Measurements from ENCODE around the gene CDH13.

CDH13 gene

GRCh38 chr16:82667437-82667836 lies 40.7 kb downstream of the CDH13 start:
- no peak for TF ChIP-seq REST (IDR thresholded peaks at IDR 0.05; ENCODE audit: insufficient read depth in 1 of 2, low read depth in 2 of 2, low read length in 2 of 2)
- TF ChIP-seq FOXP2 (optimal IDR thresholded peaks at IDR 0.05; ENCODE audit: borderline replicate concordance, extremely low read depth, extremely low read length, insufficient read depth) = no peak
- TF ChIP-seq POLR2AphosphoS5 (IDR thresholded peaks at IDR 0.05; ENCODE audit: low read depth, low read length) = no peak
- TF ChIP-seq SIN3A (IDR thresholded peaks at IDR 0.05; ENCODE audit: borderline replicate concordance, insufficient read depth, low read length) = no peak
- no peak for TF ChIP-seq TAF1 (IDR thresholded peaks at IDR 0.05; ENCODE audit: borderline replicate concordance, insufficient read depth, low read length)

GRCh38 chr16:82668094-82668493 lies 41.3 kb downstream of the CDH13 start:
- TF ChIP-seq REST (IDR thresholded peaks at IDR 0.05; ENCODE audit: insufficient read depth in 1 of 2, low read depth in 2 of 2, low read length in 2 of 2) = no peak
- TF ChIP-seq FOXP2 (optimal IDR thresholded peaks at IDR 0.05; ENCODE audit: borderline replicate concordance, extremely low read depth, extremely low read length, insufficient read depth) = no peak
- no peak for TF ChIP-seq POLR2AphosphoS5 (IDR thresholded peaks at IDR 0.05; ENCODE audit: low read depth, low read length)
- TF ChIP-seq TAF1 (IDR thresholded peaks at IDR 0.05; ENCODE audit: borderline replicate concordance, insufficient read depth, low read length) = no peak
- no peak for TF ChIP-seq SIN3A (IDR thresholded peaks at IDR 0.05; ENCODE audit: borderline replicate concordance, insufficient read depth, low read length)

GRCh38 chr16:82671741-82672140 lies 45.0 kb downstream of the CDH13 start:
- TF ChIP-seq POLR2AphosphoS5 (IDR thresholded peaks at IDR 0.05; ENCODE audit: low read depth, low read length) (no peak), REST (IDR thresholded peaks at IDR 0.05; ENCODE audit: insufficient read depth in 1 of 2, low read depth in 2 of 2, low read length in 2 of 2) (no peak), TAF1 (IDR thresholded peaks at IDR 0.05; ENCODE audit: borderline replicate concordance, insufficient read depth, low read length) (no peak), SIN3A (IDR thresholded peaks at IDR 0.05; ENCODE audit: borderline replicate concordance, insufficient read depth, low read length) (no peak), FOXP2 (optimal IDR thresholded peaks at IDR 0.05; ENCODE audit: borderline replicate concordance, extremely low read depth, extremely low read length, insufficient read depth) (no peak)

- TF ChIP-seq POLR2AphosphoS5 (IDR thresholded peaks at IDR 0.05; ENCODE audit: low read depth, low read length) (no peak), TAF1 (IDR thresholded peaks at IDR 0.05; ENCODE audit: borderline replicate concordance, insufficient read depth, low read length) (no peak), REST (IDR thresholded peaks at IDR 0.05; ENCODE audit: insufficient read depth in 1 of 2, low read depth in 2 of 2, low read length in 2 of 2) (no peak), SIN3A (IDR thresholded peaks at IDR 0.05; ENCODE audit: borderline replicate concordance, insufficient read depth, low read length) (no peak), FOXP2 (optimal IDR thresholded peaks at IDR 0.05; ENCODE audit: borderline replicate concordance, extremely low read depth, extremely low read length, insufficient read depth) (no peak)
Observed at GRCh38 chr16:82672676-82673075, 45.9 kb downstream of the CDH13 start.

GRCh38 chr16:82675300-82675699 lies 48.5 kb downstream of the CDH13 start:
- TF ChIP-seq POLR2AphosphoS5 (IDR thresholded peaks at IDR 0.05; ENCODE audit: low read depth, low read length) (no peak), FOXP2 (optimal IDR thresholded peaks at IDR 0.05; ENCODE audit: borderline replicate concordance, extremely low read depth, extremely low read length, insufficient read depth) (no peak), TAF1 (IDR thresholded peaks at IDR 0.05; ENCODE audit: borderline replicate concordance, insufficient read depth, low read length) (no peak), REST (IDR thresholded peaks at IDR 0.05; ENCODE audit: insufficient read depth in 1 of 2, low read depth in 2 of 2, low read length in 2 of 2) (no peak), SIN3A (IDR thresholded peaks at IDR 0.05; ENCODE audit: borderline replicate concordance, insufficient read depth, low read length) (no peak)
